IMR-90 (cell line): Measurements from ENCODE around the gene PRSS12. TPM values are rescaled to one million over a fixed set of nuclear protein-coding genes. Genes with fewer than 3 reads are reported as not detected.
A peak's percentile ranks its signal among the peaks of the same experiment; 100 is the strongest.

Source experiments
- ATAC-seq: fragments of 200-7000 bp; cut with Tn5 transposase; 2 replicates; pipeline ENCODE4 v1.9.1; 2020; ENCODE audit warnings: low read depth, mild to moderate bottlenecking, moderate library complexity
- BruUV-seq: library from RNA; stranded (reverse); fragments of 400-500 nt; replicated peaks from 2 replicates; lab custom pipeline; 2021; lab: Mats Ljungman, UMichigan
- CTCF ChIA-PET: fragments of 300-600 bp; formaldehyde crosslinking; extraction: SDS; loops from one replicate; lab custom pipeline; 2021; ENCODE audit warnings: antibody characterized with exemption; lab: Yijun Ruan, JAX
- POLR2A ChIA-PET: fragments of 300-600 bp; sonication (Branson Sonifier 250); formaldehyde crosslinking; loops from one replicate; lab custom pipeline; 2022; ENCODE audit warnings: antibody characterized with exemption; ENCODE audit not compliant: unreplicated experiment; lab: Charles Lee
- DNase-seq: peaks from one replicate; pipeline ENCODE4 v3.0.0; 2013
- H2AFZ ChIP-seq: replicated peaks from 2 replicates; pipeline ENCODE3; 2013; ENCODE audit warnings: low read length, mild to moderate bottlenecking; ENCODE audit not compliant: poor library complexity
- H2AK5ac ChIP-seq: 2 replicates; pipeline ENCODE4 v1.6.1; 2013; ENCODE audit warnings: low read depth, low read length, inconsistent platforms
- H2AK9ac ChIP-seq: replicated peaks from 2 replicates; pipeline ENCODE3; 2013; ENCODE audit warnings: mild to moderate bottlenecking, low read depth, low read length, moderate library complexity; ENCODE audit not compliant: poor library complexity
- H2BK120ac ChIP-seq: 2 replicates; pipeline ENCODE4 v1.6.1; 2013; ENCODE audit warnings: low read depth, low read length, inconsistent platforms
- H2BK15ac ChIP-seq: 3 replicates; pipeline ENCODE4 v1.6.1; 2013; ENCODE audit warnings: low read depth, low read length, inconsistent platforms
- H2BK20ac ChIP-seq: 2 replicates; pipeline ENCODE4 v1.6.1; 2013; ENCODE audit warnings: low read depth, mild to moderate bottlenecking, inconsistent platforms, low read length, moderate library complexity
- H2BK5ac ChIP-seq: 2 replicates; pipeline ENCODE4 v1.6.1; 2013; ENCODE audit warnings: mild to moderate bottlenecking, low read depth, low read length, inconsistent platforms; ENCODE audit not compliant: poor library complexity, severe bottlenecking
- H3K14ac ChIP-seq: replicated peaks from 2 replicates; pipeline ENCODE4 v1.6.1; 2013; ENCODE audit warnings: low read depth, low read length, inconsistent platforms
- H3K18ac ChIP-seq: 2 replicates; pipeline ENCODE4 v1.6.1; 2013; ENCODE audit warnings: low read depth, low read length, control low read depth
- H3K23ac ChIP-seq: 2 replicates; pipeline ENCODE4 v1.6.1; 2013; ENCODE audit warnings: low read depth, low read length, inconsistent platforms
- H3K27ac ChIP-seq: 2 replicates; pipeline ENCODE4 v1.5.1; 2013; ENCODE audit warnings: mild to moderate bottlenecking, control low read depth, low read length; ENCODE audit not compliant: insufficient read depth
- H3K27me3 ChIP-seq: 2 replicates; pipeline ENCODE4 v1.6.1; 2013; ENCODE audit warnings: low read length; ENCODE audit not compliant: control insufficient read depth, insufficient read depth
- H3K36me3 ChIP-seq: 2 replicates; pipeline ENCODE4 v1.6.1; 2013; ENCODE audit warnings: low read length, mixed read lengths; ENCODE audit not compliant: control insufficient read depth, insufficient read depth
- H3K4ac ChIP-seq: 2 replicates; pipeline ENCODE4 v1.6.1; 2013; ENCODE audit warnings: low read depth, low read length, inconsistent platforms
- H3K4me1 ChIP-seq: 2 replicates; pipeline ENCODE4 v1.6.1; 2013; ENCODE audit warnings: low read length, mixed read lengths; ENCODE audit not compliant: control insufficient read depth, insufficient read depth
- H3K4me2 ChIP-seq: 2 replicates; pipeline ENCODE4 v1.6.1; 2013; ENCODE audit warnings: low read depth, mild to moderate bottlenecking, control low read depth, low read length, moderate library complexity
- H3K4me3 ChIP-seq: 2 replicates; pipeline ENCODE4 v1.5.1; 2013; ENCODE audit warnings: low read depth, mild to moderate bottlenecking, control low read depth, low read length, moderate library complexity; ENCODE audit not compliant: insufficient read depth
- H3K56ac ChIP-seq: 2 replicates; pipeline ENCODE4 v1.6.1; 2013; ENCODE audit warnings: low read length, inconsistent platforms; ENCODE audit not compliant: insufficient read depth; ENCODE audit errors: extremely low read depth
- H3K79me1 ChIP-seq, 2 experiments: 2 replicates each; pipeline ENCODE4 v1.6.1; 2013; ENCODE audit warnings: low read length in 2 of 2, inconsistent platforms in 1 of 2, low read depth in 1 of 2
- H3K9ac ChIP-seq: 2 replicates; pipeline ENCODE4 v1.6.1; 2013; ENCODE audit warnings: low read depth, low read length, control low read depth
- H3K9me1 ChIP-seq: 2 replicates; pipeline ENCODE4 v1.6.1; 2013; ENCODE audit warnings: low read length, inconsistent platforms; ENCODE audit not compliant: insufficient read depth
- H3K9me3 ChIP-seq: 2 replicates; pipeline ENCODE4 v1.6.1; 2013; ENCODE audit warnings: low read length; ENCODE audit not compliant: control insufficient read depth, insufficient read depth
- H4K20me1 ChIP-seq: 2 replicates; pipeline ENCODE4 v1.6.1; 2013; ENCODE audit warnings: low read length, inconsistent platforms; ENCODE audit not compliant: insufficient read depth
- H4K5ac ChIP-seq: 2 replicates; pipeline ENCODE4 v1.6.1; 2013; ENCODE audit warnings: mild to moderate bottlenecking, low read depth, low read length, control low read depth
- H4K8ac ChIP-seq, 2 experiments: 2 replicates each; pipeline ENCODE4 v1.6.1; 2013; ENCODE audit warnings: low read depth in 2 of 2, low read length in 2 of 2, control low read depth in 1 of 2, inconsistent platforms in 1 of 2
- H4K91ac ChIP-seq: 2 replicates; pipeline ENCODE4 v1.6.1; 2013; ENCODE audit warnings: low read depth, low read length, inconsistent platforms; ENCODE audit not compliant: insufficient read depth
- BHLHE40 ChIP-seq: fragments of 150-350 bp; IDR thresholded peaks from 2 replicates; pipeline ENCODE4 v1.6.1; 2016; ENCODE audit warnings: mild to moderate bottlenecking, low read depth, low read length
- CEBPB ChIP-seq: IDR thresholded peaks from 2 replicates; pipeline ENCODE4 v1.6.1; 2012; ENCODE audit warnings: low read depth, low read length, improper control_type of control experiment
- CHD1 ChIP-seq: IDR thresholded peaks from 2 replicates; pipeline ENCODE4 v1.6.1; 2012; ENCODE audit warnings: low read depth, low read length, improper control_type of control experiment
- CTCF ChIP-seq: conservative IDR thresholded peaks from 2 replicates; pipeline ENCODE4 v1.5.1; 2012; ENCODE audit warnings: mild to moderate bottlenecking, low read depth, low read length, improper control_type of control experiment
- FOS ChIP-seq: fragments of 150-350 bp; IDR thresholded peaks from 2 replicates; pipeline ENCODE4 v1.6.1; 2016; ENCODE audit warnings: low read depth, low read length
- MAFK ChIP-seq: IDR thresholded peaks from 2 replicates; pipeline ENCODE4 v1.6.1; 2012; ENCODE audit warnings: low read depth, low read length, improper control_type of control experiment
- NFE2L2 ChIP-seq: fragments of 150-350 bp; IDR thresholded peaks from 2 replicates; pipeline ENCODE4 v1.6.1; 2016; ENCODE audit warnings: low read depth, mild to moderate bottlenecking, low read length
- POLR2A ChIP-seq: IDR thresholded peaks from 2 replicates; pipeline ENCODE4 v1.6.1; 2012; ENCODE audit warnings: mild to moderate bottlenecking, low read depth, low read length
- RAD21 ChIP-seq: IDR thresholded peaks from 2 replicates; pipeline ENCODE4 v1.6.1; 2012; ENCODE audit warnings: low read length, improper control_type of control experiment
- RCOR1 ChIP-seq: IDR thresholded peaks from 2 replicates; pipeline ENCODE4 v1.6.1; 2012; ENCODE audit warnings: mild to moderate bottlenecking, low read length, improper control_type of control experiment; ENCODE audit not compliant: insufficient replicate concordance
- RFX5 ChIP-seq: IDR thresholded peaks from 2 replicates; pipeline ENCODE4 v1.8.0; 2012; ENCODE audit warnings: low read depth, mild to moderate bottlenecking, low read length, moderate library complexity
- SMC3 ChIP-seq: fragments of 150-350 bp; IDR thresholded peaks from 2 replicates; pipeline ENCODE4 v1.6.1; 2016; ENCODE audit warnings: low read depth, mild to moderate bottlenecking, antibody characterized with exemption, low read length, moderate library complexity
- WGBS, 2 experiments: methylation state at CpG; one replicate each; pipeline versions ENCODE4 v1.1.5 to v1.1.7; 2013; ENCODE audit warnings: missing lambda C conversion rate in 2 of 2; ENCODE audit not compliant: insufficient read length in 1 of 2; ENCODE audit errors: extremely low coverage in 2 of 2; 5-methylcytosine and 5-hydroxymethylcytosine counted together
- dilution Hi-C: fragments of 300-500 bp; cut with HindIII; formaldehyde crosslinking; loops from one replicate; pipeline ENCODE4 v1.14.3; 2018; ENCODE audit warnings: low sequenced_read_pairs; ENCODE audit not compliant: unreplicated experiment
- in situ Hi-C: fragments of 300-500 bp; cut with MboI; formaldehyde crosslinking; loops from 3 replicates; pipeline ENCODE4 v1.14.3; 2019; ENCODE audit warnings: low sequenced_read_pairs, inconsistent platforms, mixed read lengths
- intact Hi-C: fragments of 100-400 bp; cut with micrococcal nuclease; formaldehyde crosslinking; loops from 2 replicates; pipeline ENCODE4 v1.10.0; 2022
- polyA plus RNA-seq, 3 experiments: library from polyadenylated mRNA; depleted of rRNA; stranded (reverse); fragments of >200 nt; gene quantifications; 2 replicates each; pipeline ENCODE4 v1.2.3, GENCODE V29; 2012; ENCODE audit warnings: low replicate concordance in 1 of 3
- total RNA-seq: library from RNA; depleted of rRNA; stranded (reverse); fragments of >200 nt; gene quantifications from 2 replicates; pipeline ENCODE4 v1.2.3, GENCODE V29; 2012
- TF ChIP-seq, protein P1 (sequence below): fragments of 150-350 bp; IDR thresholded peaks from 2 replicates; pipeline ENCODE4 v1.6.1; 2016; ENCODE audit warnings: low read depth, mild to moderate bottlenecking, low read length, moderate library complexity, borderline replicate concordance
- TF ChIP-seq, protein P2 (sequence below): fragments of 150-350 bp; IDR thresholded peaks from 2 replicates; pipeline ENCODE4 v1.6.1; 2017; ENCODE audit warnings: mild to moderate bottlenecking, antibody characterized with exemption, low read length, low read depth

PRSS12 gene
- total and polyA plus RNA-seq, 2 of the 4 experiments (the other 2 are of a cell fraction): 51.1 to 71.5 TPM

- 0 out of 2 replicates have a peak overlapping the region, but pooled peaks have one; percentile 61 for H2BK120ac ChIP-seq
- no peak overlapping the region for H2AK9ac ChIP-seq
- peak overlapping the region; percentile 42; the same call in 1 of the 2 replicates for H3K56ac ChIP-seq
- H3K27ac ChIP-seq: peak overlapping the region; percentile 89; the same call in 1 of the 2 replicates
- H3K4me1 ChIP-seq: peaks cover 20% of the 10 kb centered on the region
- DNase-seq (peak; percentile 97), ATAC-seq (peak; percentile 76)
- H3K4me2 ChIP-seq: no peak overlapping the region; the same call in 1 of the 2 replicates
- H3K4me3 ChIP-seq: no peak overlapping the region
- ChIA-PET POLR2A (no interaction called here), CTCF (interaction anchor here (0.5 kb wide), 1 partner anchor 79 kb away, joined by 3 read pairs; no protein-coding TSS in a partner anchor)
- H3K36me3 ChIP-seq: no peaks in the 10 kb centered on the region
- peak overlapping the region; percentile 9; the same call in 1 of the 2 replicates for H3K23ac ChIP-seq
- no peak overlapping the region for H2BK15ac ChIP-seq
- WGBS, 2 experiments: no CpG with 5 or more reads among the region's 2 CpGs
- peaks cover 2 to 15% of the 10 kb centered on the region in 2 experiments; a peak in 2 of 4 replicates for H3K79me1 ChIP-seq
- no peaks in the 10 kb centered on the region for H3K9me3 ChIP-seq
- H4K20me1 ChIP-seq: no peaks in the 10 kb centered on the region
- no peak overlapping the region for H4K91ac ChIP-seq
- dilution Hi-C loops (no loop called here), in situ Hi-C loops (loop anchor here (25.0 kb wide), 1 partner anchor 224 kb away; no protein-coding TSS in a partner anchor), intact Hi-C loops (loop anchor here (2.0 kb wide), 1 partner anchor 57 kb away; no protein-coding TSS in a partner anchor)
- no peak overlapping the region for H4K5ac ChIP-seq
- H2BK20ac ChIP-seq: peak overlapping the region; percentile 22; the same call in 1 of the 2 replicates
- no peak overlapping the region for H3K4ac ChIP-seq
- H2AK5ac ChIP-seq: no peak overlapping the region
- H3K14ac ChIP-seq: no peak overlapping the region
- H3K9me1 ChIP-seq: peaks cover 6% of the 10 kb centered on the region
- H3K18ac ChIP-seq: peak overlapping the region; percentile 96; the same call in 1 of the 2 replicates
- no TSS peak for BruUV-seq
- peak overlapping the region in 1 of 2 experiments; percentile 44; a peak in 1 of 4 replicates for H4K8ac ChIP-seq
- H3K9ac ChIP-seq: no peak overlapping the region
- H2BK5ac ChIP-seq: peak overlapping the region; percentile 90
- H3K27me3 ChIP-seq: no peaks in the 10 kb centered on the region
- H2AFZ ChIP-seq: no peak overlapping the region
- no peak for TF ChIP-seq RCOR1
- TF ChIP-seq, protein P1, sequence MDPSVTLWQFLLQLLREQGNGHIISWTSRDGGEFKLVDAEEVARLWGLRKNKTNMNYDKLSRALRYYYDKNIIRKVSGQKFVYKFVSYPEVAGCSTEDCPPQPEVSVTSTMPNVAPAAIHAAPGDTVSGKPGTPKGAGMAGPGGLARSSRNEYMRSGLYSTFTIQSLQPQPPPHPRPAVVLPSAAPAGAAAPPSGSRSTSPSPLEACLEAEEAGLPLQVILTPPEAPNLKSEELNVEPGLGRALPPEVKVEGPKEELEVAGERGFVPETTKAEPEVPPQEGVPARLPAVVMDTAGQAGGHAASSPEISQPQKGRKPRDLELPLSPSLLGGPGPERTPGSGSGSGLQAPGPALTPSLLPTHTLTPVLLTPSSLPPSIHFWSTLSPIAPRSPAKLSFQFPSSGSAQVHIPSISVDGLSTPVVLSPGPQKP: no peak
- no peak for TF ChIP-seq RAD21
- TF ChIP-seq CTCF: no peak
- TF ChIP-seq NFE2L2: no peak
- no peak for TF ChIP-seq RFX5
- no peak for TF ChIP-seq POLR2A
- TF ChIP-seq BHLHE40: no peak
- TF ChIP-seq CEBPB: peak; percentile 80
- TF ChIP-seq, protein P2, sequence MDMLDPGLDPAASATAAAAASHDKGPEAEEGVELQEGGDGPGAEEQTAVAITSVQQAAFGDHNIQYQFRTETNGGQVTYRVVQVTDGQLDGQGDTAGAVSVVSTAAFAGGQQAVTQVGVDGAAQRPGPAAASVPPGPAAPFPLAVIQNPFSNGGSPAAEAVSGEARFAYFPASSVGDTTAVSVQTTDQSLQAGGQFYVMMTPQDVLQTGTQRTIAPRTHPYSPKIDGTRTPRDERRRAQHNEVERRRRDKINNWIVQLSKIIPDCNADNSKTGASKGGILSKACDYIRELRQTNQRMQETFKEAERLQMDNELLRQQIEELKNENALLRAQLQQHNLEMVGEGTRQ: no peak
- TF ChIP-seq SMC3: no peak
- no peak for TF ChIP-seq CHD1
- TF ChIP-seq MAFK: peak; percentile 28; the same call in 1 of the 2 replicates
- TF ChIP-seq FOS: peak; percentile 82
Measured at GRCh38 chr4:118287711-118288451, 64.9 kb downstream of the PRSS12 start.
